Renal cortex interstitium (tissue), 15 donors: ENCODE data around the gene SIGLEC1. TPM values are rescaled to one million over a fixed set of nuclear protein-coding genes. Genes with fewer than 3 reads are reported as not detected.

Experiments used
- DNase-seq, 11 donors: peaks; one replicate each; pipeline ENCODE4 v3.0.0-alpha.2; 2013; ENCODE audit warnings: low read depth in 9 of 11, low spot score in 4 of 11; ENCODE audit errors: extremely low read depth in 1 of 11
- long read RNA-seq, 16 experiments: transcript quantifications; one replicate each; lab custom pipeline, GENCODE V29; 2026
- polyA plus RNA-seq, 3 donors: library from polyadenylated mRNA; unstranded; fragments of 120-200 nt; gene quantifications; one replicate each; pipeline ENCODE4 v1.2.1, GENCODE V29; 2013; ENCODE audit not compliant: insufficient read length in 3 of 3

Gene SIGLEC1
- polyA plus RNA-seq: 1 to 10 TPM in 2 of 3 donors, under 1 TPM in 1; 0.61 to 1.8 (median 1.4) TPM
- long read RNA-seq, donor 1: 0 reads
- long read RNA-seq, donor 2: 0 reads
- long read RNA-seq, donor 3, partial matches to known transcripts: 5 of 5 reads
- long read RNA-seq, donor 3, other reads (novel, unspliced or antisense): 0 of 5 reads
- long read RNA-seq, donor 4: 0 reads
- long read RNA-seq, donor 5: 0 reads
- long read RNA-seq, donor 6: 0 reads
- long read RNA-seq, donor 7: 0 reads
- long read RNA-seq, donor 8: 0 reads
- long read RNA-seq, donor 9: 0 reads
- long read RNA-seq, donor 10: 0 reads
- long read RNA-seq, donor 11: 0 reads
- long read RNA-seq, donor 12: 0 reads
- long read RNA-seq, donor 13: 0 reads
- long read RNA-seq, donor 14: 0 reads
- long read RNA-seq, donor 15: 0 reads
- long read RNA-seq, donor 16: 0 reads

- no peak for DNase-seq
These were observed at the start of gene SIGLEC1 for GRCh38 chr20:3712279-3712873. Gene SIGLEC1 (minus strand): TSS chr20:3712600. CDS start chr20:3707128, 5,472 bp downstream.

GRCh38 chr20:3760655-3761348, 48.4 kb upstream of the SIGLEC1 start:
- DNase-seq: peak in 3 of 11 donors; percentile 64 to 72 (median 67)

GRCh38 chr20:3759884-3760283, 47.5 kb upstream of the SIGLEC1 start:
- DNase-seq: no peak

GRCh38 chr20:3759316-3759823, 47.0 kb upstream of the SIGLEC1 start:
- DNase-seq: no peak

GRCh38 chr20:3758566-3758965, 46.2 kb upstream of the SIGLEC1 start:
- no peak for DNase-seq

GRCh38 chr20:3757268-3757667, 44.9 kb upstream of the SIGLEC1 start:
- no peak for DNase-seq

- DNase-seq: no peak
These were observed 43.5 kb upstream of the SIGLEC1 start for GRCh38 chr20:3755814-3756480.

- DNase-seq: no peak
These were observed 42.9 kb upstream of the SIGLEC1 start for GRCh38 chr20:3755269-3755668.

GRCh38 chr20:3754276-3754630, 41.9 kb upstream of the SIGLEC1 start:
- no peak for DNase-seq

- DNase-seq: no peak
These were observed 41.3 kb upstream of the SIGLEC1 start for GRCh38 chr20:3753501-3754275.

- DNase-seq: no peak
These were observed 40.7 kb upstream of the SIGLEC1 start for GRCh38 chr20:3753098-3753497.

GRCh38 chr20:3752386-3752759, 40.0 kb upstream of the SIGLEC1 start:
- DNase-seq: no peak

- DNase-seq: no peak
These were observed 39.4 kb upstream of the SIGLEC1 start for GRCh38 chr20:3751675-3752385.

- DNase-seq: no peak
These were observed 38.9 kb upstream of the SIGLEC1 start for GRCh38 chr20:3751305-3751674.

- no peak for DNase-seq
These were observed 37.5 kb upstream of the SIGLEC1 start for GRCh38 chr20:3749689-3750531.

- no peak for DNase-seq
These were observed 36.8 kb upstream of the SIGLEC1 start for GRCh38 chr20:3749087-3749688.

GRCh38 chr20:3748073-3748472, 35.7 kb upstream of the SIGLEC1 start:
- no peak for DNase-seq
